HG02623 (cell line): ENCODE data around the gene SPARC.
"Not testable (repeated sequence)": the region's sequence is repeated elsewhere in the genome, so short reads cannot be mapped to it uniquely, and the experiment has no call there.

Experiments used
- ATAC-seq: cut with Tn5 transposase; IDR thresholded peaks from one replicate; pipeline ENCODE4 v1.9.1; 2021; ENCODE audit warnings: moderate library complexity; ENCODE audit not compliant: unreplicated experiment

The SPARC gene

GRCh38 chr5:151680156-151680505 lies 6.6 kb downstream of the SPARC start:
- not testable (repeated sequence) for ATAC-seq

GRCh38 chr5:151679421-151680155 lies 7.1 kb downstream of the SPARC start:
- no peak for ATAC-seq

- no peak for ATAC-seq
Measured at GRCh38 chr5:151678713-151679112, 8.0 kb downstream of the SPARC start.

GRCh38 chr5:151677776-151678545 lies 8.8 kb downstream of the SPARC start:
- no peak for ATAC-seq

GRCh38 chr5:151676719-151677118 lies 10.0 kb downstream of the SPARC start:
- ATAC-seq = no peak

- ATAC-seq = no peak
Measured at GRCh38 chr5:151676314-151676712, 10.4 kb downstream of the SPARC start.

- ATAC-seq = no peak
Measured at GRCh38 chr5:151675611-151676313, 11.0 kb downstream of the SPARC start.

- ATAC-seq = no peak
Measured at GRCh38 chr5:151674626-151675610, 11.8 kb downstream of the SPARC start.

- ATAC-seq = no peak
Measured at GRCh38 chr5:151673421-151673820, 13.3 kb downstream of the SPARC start.

GRCh38 chr5:151672516-151672915 lies 14.2 kb downstream of the SPARC start:
- no peak for ATAC-seq

- ATAC-seq = no peak
Measured at GRCh38 chr5:151671950-151672349, 14.8 kb downstream of the SPARC start.

GRCh38 chr5:151670953-151671636 lies 15.6 kb downstream of the SPARC start:
- no peak for ATAC-seq

- no peak for ATAC-seq
Measured at GRCh38 chr5:151670083-151670686, 16.5 kb downstream of the SPARC start.

GRCh38 chr5:151667083-151667482 lies 19.6 kb downstream of the SPARC start:
- no peak for ATAC-seq

- no peak for ATAC-seq
Measured at GRCh38 chr5:151665613-151666012, 21.1 kb downstream of the SPARC start.

- ATAC-seq = no peak
Measured at GRCh38 chr5:151664694-151665585, 21.8 kb downstream of the SPARC start.

GRCh38 chr5:151663617-151664293 lies 23.0 kb downstream of the SPARC start:
- ATAC-seq = no peak

- ATAC-seq = no peak
Measured at GRCh38 chr5:151662805-151663204, 23.9 kb downstream of the SPARC start.
